HG03108 (cell line): ENCODE data around the gene UGT3A1.
"Not testable (repeated sequence)": the region's sequence is repeated elsewhere in the genome, so short reads cannot be mapped to it uniquely, and the experiment has no call there.

Source experiments
- ATAC-seq: cut with Tn5 transposase; IDR thresholded peaks from one replicate; pipeline ENCODE4 v1.9.1; 2021; ENCODE audit warnings: moderate library complexity; ENCODE audit not compliant: unreplicated experiment

UGT3A1 gene, protein sequence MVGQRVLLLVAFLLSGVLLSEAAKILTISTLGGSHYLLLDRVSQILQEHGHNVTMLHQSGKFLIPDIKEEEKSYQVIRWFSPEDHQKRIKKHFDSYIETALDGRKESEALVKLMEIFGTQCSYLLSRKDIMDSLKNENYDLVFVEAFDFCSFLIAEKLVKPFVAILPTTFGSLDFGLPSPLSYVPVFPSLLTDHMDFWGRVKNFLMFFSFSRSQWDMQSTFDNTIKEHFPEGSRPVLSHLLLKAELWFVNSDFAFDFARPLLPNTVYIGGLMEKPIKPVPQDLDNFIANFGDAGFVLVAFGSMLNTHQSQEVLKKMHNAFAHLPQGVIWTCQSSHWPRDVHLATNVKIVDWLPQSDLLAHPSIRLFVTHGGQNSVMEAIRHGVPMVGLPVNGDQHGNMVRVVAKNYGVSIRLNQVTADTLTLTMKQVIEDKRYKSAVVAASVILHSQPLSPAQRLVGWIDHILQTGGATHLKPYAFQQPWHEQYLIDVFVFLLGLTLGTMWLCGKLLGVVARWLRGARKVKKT

DNA sequence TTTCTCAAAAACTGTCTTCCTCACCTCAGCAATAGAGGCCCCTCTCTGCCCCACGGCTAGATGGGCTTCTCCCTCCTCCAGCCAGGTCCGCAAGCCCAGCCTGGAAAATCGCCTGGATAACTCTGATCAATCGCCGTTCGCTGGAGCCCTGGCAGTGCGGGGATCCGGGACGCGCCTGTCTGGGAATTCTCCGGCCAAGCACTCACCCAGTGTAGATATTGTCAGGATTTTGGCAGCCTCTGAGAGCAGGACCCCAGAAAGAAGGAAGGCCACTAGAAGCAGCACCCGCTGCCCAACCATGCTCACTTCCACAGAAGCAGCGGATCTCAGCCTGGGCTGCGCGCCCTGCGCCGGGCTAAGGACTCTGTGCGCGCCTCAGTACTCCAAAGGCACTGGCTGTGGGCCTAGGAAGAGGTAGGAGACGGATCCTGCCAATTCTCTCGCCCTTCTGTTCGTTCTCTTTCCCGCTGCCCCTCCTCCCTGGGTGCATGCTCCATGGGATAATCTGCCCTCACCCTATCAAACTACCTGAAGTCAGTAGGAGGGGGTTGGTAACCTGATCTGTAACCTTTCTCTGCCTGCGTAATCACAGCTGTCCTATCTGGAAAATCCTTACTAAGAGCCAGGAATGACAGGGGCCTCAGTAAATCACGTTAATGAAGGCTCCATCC lies at the start of gene UGT3A1:
Gene UGT3A1 (minus strand): TSS at position 450 of the 671 bp plus-strand sequence. CDS start 150 bp downstream, at position 300.
- ATAC-seq, result no peak

DNA sequence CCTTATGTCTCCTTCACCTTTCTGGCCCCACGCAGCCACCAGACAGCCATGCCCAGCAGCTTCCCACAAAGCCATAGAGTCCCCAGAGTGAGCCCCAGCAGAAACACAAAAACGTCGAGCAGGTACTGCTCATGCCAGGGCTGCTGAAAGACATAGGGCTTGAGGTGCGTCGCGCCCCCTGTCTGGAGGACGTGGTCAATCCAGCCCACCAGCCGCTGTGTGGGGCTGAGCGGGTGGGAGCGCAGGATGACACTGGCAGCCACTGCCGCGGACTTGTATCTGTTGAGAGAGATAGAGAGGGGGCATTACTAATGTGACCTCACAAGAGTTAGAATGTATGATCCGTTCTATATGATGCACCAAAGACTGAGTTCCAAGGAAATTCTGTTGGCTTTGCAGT lies 44.5 kb upstream of the UGT3A1 start:
- ATAC-seq, result no peak

DNA sequence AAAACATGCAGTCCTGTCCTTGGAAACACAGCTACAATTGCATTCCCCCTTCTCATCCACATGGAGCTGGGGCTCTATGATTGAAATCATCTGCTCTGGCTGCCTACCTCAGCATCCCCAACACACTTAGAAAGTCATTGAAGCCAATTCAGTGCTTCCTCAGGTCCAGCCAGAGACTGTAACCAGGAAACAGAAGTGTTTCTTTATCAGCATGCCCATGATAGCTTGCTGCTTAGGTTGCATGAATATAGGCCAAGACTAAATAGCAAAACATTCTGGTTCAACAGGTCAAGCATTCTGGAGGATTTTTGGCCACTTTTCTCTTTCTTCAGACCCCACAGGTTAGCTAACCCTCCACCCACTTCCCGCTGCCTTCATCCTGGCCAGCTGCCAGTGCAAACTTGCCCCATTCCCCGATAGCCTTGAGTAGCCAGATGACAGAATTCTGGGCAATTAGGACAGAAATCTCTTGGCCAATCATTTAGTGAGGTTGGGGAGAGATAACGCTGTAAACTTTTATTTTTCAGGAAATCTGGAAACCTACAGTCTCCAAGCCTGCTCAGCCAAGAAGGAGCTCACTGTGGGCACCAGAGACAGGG lies 43.4 kb upstream of the UGT3A1 start:
- not testable (repeated sequence) for ATAC-seq

DNA sequence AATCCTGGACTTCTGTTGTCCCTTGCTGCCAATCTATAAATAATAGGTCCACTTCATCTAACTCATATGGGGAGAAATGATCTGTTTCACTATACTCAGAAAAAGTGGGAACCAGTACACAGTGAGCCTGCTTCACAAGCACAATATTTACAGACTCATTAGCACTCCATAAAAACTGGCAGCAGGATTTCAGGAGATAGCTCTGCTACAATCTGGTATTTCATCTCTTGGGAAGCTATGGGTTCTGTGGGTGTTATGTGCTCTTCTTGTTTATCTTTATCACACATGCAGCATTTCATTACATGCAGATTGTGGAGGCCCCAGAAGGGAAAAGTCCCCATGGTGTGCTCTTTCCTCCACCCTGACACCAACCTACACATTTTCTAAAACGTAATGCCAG lies 42.3 kb upstream of the UGT3A1 start:
- no peak for ATAC-seq

DNA sequence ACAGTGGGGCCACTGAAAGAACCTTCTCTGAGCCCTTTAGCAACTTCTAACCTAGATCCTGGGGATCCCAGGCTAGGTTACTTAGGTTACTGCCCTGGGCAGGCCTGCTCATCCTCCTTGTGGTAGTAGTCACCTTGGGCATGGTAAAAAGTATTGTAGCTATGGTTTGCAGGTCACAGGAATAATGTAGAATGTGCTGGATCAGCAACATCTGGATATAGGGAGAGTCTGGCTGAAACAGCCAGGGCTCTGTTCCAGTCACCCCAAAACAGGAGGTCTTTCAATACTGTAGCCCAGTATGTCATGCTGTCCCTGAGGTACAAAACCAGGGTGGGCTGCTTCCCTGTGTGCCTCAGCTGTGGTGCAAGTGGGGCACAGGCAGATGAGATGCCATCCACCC lies 41.9 kb upstream of the UGT3A1 start:
- ATAC-seq, result no peak

DNA sequence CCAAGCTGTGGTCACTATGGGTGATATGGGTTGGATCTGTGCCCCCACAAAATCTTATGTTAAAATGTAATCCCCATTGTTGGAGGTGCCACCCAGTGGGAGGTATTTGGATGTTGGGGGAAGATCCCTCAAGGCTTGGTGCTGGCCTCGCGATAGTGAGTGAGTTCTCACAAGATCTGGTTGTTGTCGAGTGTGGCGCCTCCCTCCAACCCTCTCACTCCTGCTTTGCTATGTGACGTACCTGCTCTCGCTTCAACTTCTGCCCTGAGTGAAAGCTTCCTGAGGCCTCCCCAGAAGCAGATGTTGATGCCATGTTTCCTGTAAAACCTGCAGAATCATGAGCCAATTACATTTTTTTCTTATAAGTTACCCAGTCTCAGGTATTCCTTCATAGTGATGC lies 40.0 kb upstream of the UGT3A1 start:
- no peak for ATAC-seq

DNA sequence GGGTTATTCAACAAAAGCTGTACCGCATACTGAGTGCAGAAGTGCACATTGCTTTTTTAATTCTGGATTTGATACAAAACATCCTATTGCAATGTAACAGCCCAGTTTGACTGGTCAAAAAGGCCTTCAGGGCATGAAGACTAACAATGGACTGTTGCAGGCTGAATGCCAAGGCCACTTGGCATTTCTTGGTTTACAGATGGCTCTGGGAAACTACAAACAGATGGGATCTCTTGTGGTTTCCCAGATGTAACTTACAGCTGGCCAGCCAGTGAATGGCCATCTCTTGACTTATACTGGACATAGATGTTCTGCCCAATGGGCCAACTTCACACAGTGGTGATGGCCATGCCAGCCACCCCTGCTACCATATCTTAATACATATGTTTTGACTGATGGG lies 38.7 kb upstream of the UGT3A1 start:
- ATAC-seq, result no peak

DNA sequence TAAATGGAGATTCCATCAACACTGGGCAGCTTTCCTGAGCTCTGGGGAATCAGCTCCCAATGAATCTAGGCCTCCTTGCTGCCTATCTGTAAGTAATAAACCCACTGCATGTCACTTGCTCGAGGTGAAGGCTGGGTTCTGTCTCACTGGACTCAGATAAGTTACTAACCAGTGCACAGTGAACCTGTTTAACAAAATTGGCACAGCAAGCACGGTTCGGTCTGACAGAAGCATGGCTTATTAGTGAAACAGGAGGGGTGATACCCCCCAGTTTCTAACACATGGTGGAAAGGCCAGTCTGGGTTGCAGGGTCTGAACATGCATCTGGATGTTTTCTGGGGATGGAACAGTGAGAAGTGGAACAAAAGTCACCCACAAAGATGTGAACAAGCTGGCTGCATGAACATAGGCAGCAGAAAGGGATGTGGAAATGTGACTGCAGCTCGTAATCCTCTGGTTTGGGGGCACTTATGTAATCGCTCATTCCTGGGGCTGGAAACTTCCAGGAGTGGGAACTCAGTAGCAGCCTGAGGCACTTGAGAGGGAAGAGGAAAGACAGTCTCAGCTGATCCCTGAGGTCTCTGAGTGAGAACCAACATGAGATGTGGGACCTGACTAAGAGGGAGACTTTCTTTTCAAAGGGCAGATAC lies 37.8 kb upstream of the UGT3A1 start:
- no peak for ATAC-seq

DNA sequence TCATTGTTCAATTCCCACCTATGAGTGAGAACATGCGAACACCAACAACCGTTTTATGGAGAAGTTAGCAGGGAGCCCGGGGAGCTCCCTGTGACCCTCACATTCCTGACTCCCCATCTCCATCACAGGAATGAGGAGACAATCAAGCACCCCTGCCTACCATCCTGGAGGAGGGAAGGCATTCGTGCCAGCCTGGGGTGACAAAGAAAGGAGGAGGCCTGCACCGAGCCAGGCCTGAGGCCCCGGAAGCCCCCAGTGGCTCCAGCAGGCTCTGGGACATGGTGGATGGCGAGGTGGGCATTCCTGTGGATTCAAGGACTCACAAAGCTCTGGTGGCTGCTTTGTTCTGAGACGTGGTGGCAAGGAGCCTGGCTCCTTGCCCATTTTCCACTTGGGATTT lies 36.5 kb upstream of the UGT3A1 start:
- ATAC-seq, result no peak

DNA sequence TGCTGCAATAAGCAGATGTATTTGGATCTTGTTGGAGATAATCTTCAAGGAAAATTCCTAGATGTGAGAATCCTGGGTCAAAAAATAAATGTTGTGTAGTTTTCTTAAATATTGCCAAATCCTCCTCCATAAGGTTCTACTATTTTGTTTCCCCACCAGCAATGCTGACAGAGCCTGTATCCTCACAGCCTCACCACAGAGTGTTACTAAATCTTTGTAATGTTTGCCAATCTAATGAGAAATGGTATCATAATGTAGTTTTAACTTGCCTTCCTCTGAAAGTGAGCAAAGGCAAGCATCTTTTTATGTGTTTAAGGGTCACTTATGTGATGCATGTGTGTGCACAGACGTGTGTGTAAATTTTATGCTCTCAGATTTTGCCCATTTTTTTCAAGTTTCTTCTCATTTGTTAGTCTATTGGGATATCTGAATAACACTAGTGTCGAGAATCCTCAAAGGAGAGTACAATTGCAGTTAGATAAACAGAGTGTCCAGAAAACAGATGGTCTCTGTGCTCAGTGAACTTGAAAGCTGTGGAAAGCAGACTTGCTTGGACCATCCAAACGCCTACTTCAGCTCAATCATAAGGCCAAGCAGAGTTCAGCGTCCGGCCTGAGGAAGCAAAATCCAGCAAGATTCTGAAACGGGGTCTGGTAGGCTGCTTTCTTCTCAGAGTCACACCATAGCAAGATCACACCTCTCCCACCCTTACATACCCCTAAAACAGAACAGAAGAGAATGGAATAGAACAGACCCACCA lies 35.7 kb upstream of the UGT3A1 start:
- ATAC-seq, result no peak

DNA sequence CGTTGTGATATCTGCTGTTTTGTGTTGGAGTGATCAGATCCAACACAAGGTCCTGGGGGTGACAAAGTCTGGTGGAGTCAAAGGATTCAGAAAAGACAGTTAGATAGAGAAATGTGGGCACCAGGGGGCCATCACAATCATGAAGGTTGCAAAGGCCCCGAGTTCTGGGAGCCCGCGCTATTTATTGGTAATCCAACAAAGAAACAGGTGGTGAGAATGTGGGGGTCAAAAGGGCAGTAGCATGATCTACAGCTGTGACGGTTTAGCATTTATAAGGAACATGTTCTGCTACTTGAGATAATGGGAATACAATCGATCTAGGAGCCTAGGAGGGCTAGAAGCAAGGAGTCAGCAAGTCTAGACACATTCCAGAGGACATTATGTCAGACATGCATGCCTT lies 31.1 kb upstream of the UGT3A1 start:
- not testable (repeated sequence) for ATAC-seq

DNA sequence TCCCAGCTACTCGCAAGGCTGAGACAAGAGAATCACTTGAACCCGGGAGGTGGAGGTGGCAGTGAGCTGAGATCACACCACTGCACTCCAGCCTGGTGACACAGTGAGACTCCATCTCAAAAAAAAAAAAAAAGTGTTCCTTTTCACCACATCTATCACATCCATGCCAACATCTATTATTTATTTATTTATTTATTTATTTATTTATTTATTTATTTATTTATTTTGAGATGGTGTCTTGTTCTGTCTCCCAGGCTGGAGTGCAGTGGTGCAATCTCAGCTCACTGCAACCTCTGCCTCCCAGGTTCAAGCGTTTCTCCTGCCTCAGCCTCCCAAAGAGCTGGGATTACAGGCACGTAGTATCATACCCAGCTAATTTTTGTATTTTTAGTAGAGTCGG lies 28.4 kb upstream of the UGT3A1 start:
- ATAC-seq, result not testable (repeated sequence)

DNA sequence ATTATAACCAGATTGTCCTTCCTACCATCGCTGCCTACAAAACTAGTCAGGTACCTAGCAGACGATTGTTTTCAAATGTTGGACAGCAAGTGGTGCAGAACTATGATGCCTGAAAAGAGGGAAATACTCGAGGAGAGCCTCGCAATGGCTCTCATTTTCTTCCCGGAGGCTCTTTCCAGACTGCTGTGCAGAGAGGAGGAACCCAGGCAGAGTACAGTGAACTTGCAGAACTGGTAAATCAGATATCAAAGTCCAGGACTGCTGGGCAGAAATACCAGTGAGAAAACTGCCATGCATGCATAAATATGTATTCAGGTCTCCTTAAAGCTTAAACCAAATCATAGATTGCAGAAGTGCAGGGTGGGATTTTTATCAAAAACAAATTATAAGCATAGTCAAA lies 26.4 kb upstream of the UGT3A1 start:
- ATAC-seq, result no peak

DNA sequence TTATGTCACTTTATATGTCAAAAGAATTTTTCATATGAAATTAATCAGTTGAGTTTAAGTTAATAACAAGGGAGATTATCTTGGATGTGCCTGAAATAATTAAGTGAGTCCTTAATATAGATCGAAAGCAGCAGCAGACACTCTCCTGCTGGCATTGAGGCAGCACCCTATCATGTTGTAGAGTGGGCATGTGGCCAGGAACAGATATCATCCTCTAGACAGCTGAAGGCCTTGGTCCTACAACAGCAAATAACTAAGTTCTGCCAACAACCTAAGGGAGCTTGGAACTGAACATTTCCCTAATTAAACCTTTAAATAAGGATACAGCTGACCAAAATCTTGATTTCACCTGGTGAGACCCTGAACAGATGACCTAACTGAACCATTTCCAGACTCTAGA lies 25.8 kb upstream of the UGT3A1 start:
- no peak for ATAC-seq

DNA sequence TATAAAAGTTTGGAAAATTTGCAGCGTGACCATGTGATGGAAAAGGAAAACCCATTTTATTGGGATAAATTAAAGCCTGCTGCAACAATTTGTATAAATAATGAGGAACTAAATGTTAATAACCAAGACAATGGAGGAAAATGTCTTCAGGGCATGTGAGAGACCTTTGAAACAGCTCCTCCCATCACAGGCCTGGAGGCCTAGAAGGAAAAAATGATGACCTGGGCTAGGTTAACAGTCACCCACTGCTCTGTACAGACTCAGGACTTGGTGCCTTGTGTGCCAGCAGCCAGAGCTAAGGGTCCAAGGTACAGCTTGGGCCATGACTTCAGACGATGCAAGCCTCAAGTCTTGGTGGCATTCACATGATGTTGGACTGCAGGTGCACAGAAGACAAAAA lies 22.0 kb upstream of the UGT3A1 start:
- no peak for ATAC-seq

DNA sequence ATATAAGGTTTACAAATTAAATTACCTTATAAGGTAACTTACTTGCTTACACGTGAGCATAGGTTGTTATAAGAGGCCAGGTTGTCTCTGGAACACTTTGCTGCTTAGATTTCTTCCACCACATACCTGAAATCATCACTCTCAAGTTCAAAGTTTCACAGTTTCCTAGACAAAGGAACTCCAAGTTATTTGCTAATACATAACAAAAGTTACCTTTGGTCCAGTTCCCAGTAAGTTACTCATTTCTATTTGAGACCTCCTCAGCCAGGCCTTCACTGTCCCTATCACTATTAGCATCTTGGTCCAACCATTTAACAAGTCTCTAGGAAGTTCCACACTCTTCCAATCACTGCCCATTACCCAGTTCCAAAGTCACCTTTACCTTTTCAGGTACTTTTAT lies 18.5 kb upstream of the UGT3A1 start:
- no peak for ATAC-seq

DNA sequence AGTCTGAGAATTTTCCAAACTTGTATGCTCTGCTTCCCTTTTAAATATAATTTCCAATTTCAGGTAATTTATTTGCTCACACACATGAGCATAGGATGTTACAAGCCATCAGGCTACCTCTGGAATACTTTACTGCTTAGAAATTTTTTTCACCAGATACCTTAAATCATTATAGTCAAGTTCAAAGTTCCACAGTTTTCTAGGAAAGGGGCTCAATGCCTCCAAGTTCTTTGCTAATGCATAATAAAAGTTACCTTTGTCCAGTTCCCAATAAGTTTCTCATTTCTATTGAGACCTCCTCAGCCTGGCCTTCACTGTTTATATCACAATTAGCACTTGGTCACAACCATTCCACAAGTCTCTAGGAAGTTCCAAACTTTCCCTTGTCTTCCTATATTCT lies 16.2 kb upstream of the UGT3A1 start:
- no peak for ATAC-seq

DNA sequence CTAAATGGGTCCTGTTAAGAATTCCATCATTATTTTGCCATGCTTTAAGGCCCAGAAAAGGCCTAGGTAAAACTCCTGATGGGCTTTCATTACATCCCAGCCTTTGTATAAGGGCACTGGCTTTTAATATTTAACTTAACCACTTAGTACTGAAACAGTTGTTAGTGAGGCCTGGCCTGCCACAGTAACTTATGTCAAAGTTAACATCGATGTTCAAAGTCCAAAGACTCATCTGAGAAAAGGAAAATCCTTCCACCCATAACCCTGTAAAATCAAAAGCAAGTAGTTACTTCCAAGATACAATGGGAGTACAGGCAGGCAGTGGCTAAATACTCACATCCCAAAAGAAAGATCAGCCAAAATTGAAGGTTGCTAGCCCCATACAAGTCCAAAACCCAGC lies 15.0 kb upstream of the UGT3A1 start:
- ATAC-seq, result no peak

DNA sequence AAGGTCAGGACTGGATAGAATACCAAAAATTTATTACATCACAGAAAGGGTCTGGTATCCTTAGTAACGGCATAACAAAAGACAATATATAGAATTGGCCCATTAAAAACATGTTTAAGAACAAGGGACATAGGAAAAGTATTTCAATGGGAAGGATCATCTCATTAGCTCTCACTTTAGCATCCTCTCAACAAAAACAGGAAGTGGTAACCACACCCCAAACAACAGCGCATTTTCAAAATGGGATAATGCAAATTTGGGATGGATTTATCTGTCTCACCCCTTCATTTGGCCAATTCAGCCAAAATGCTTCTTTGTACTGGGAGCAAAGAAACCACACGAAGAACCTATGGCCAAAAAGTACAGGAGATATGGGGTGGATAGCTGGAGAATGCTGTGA lies 9.8 kb upstream of the UGT3A1 start:
- no peak for ATAC-seq

DNA sequence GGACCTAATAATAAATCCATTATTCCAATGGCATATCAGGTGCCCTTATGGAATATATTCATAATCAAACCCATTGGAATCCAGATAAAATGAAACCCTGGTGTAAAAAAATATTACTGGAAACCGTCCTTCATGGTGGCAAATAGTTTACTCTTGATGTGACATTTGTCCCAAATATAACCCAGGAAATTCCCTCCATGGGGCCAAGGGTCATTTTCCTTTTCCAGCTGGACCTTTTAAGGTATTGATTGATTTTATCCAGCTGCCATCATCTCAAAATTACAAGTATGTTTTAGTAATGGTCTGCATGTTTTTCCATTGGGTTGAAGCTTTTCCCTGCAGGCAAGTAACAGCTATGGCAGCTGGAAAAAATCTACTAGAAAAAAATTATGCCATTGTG lies 8.4 kb upstream of the UGT3A1 start:
- no peak for ATAC-seq

DNA sequence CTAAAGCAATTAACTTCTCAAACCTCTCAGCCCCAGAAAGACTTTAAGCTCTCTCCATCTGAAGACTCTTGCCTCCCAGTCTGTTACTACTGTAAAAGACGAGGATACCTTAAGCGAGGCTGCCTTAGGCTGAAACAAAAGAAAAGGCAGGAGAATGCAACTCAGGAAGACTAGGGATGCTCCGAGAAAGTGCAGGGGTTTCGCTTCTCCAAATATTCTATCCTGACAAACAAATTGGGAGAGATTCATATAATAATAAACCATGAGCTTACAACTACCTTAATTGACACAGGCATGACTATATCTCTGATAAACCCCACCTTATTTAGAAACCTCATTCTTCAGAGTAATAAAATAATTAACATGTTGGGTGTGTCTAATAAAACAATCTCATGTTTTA lies 4.9 kb upstream of the UGT3A1 start:
- no peak for ATAC-seq
